Mesodermal cell (in vitro differentiated cells): Measurements from ENCODE around the gene CYS1.
"Not testable (repeated sequence)": the region's sequence is repeated elsewhere in the genome, so short reads cannot be mapped to it uniquely, and the experiment has no call there.

ENCODE experiments used
- H3K27ac ChIP-seq: 2 replicates; pipeline ENCODE4 v1.7.0; 2013; ENCODE audit warnings: mild to moderate bottlenecking, low read depth, low read length, moderate library complexity; ENCODE audit not compliant: severe bottlenecking
- H3K36me3 ChIP-seq: 2 replicates; pipeline ENCODE4 v1.7.1; 2013; ENCODE audit warnings: mild to moderate bottlenecking, low read length, moderate library complexity; ENCODE audit not compliant: control insufficient read depth, insufficient read depth
- H3K4me1 ChIP-seq: one replicate; pipeline ENCODE4 v1.7.1; 2013; ENCODE audit warnings: mild to moderate bottlenecking, low read length; ENCODE audit not compliant: insufficient read depth, control insufficient read depth, poor library complexity, severe bottlenecking
- H3K4me3 ChIP-seq: 2 replicates; pipeline ENCODE4 v1.7.0; 2013; ENCODE audit warnings: low read length, control low read depth, mild to moderate bottlenecking; ENCODE audit not compliant: insufficient read depth, poor library complexity, severe bottlenecking; ENCODE audit errors: extremely low read depth
- H3K9me3 ChIP-seq: 2 replicates; pipeline ENCODE4 v1.7.1; 2013; ENCODE audit warnings: mild to moderate bottlenecking, low read length, moderate library complexity; ENCODE audit not compliant: control insufficient read depth
- WGBS, 2 experiments: methylation state at CpG; one replicate each; pipeline ENCODE4 v1.1.5; 2013; ENCODE audit warnings: missing lambda C conversion rate in 2 of 2; ENCODE audit not compliant: insufficient coverage in 2 of 2; 5-methylcytosine and 5-hydroxymethylcytosine counted together

CYS1 gene

GRCh38 chr2:10120158-10120876 lies 40.1 kb upstream of the CYS1 start:
- H3K27ac ChIP-seq: peak overlapping the region; percentile 94
- no peaks in the 10 kb centered on the region for H3K9me3 ChIP-seq

GRCh38 chr2:10119601-10120157 lies 39.5 kb upstream of the CYS1 start:
- Histone ChIP-seq H3K9me3 (no peaks in the 10 kb centered on the region), H3K4me3 (peak overlapping the region; percentile 70), H3K27ac (peak overlapping the region; percentile 94), H3K4me1 (peaks cover 10% of the 10 kb centered on the region), H3K36me3 (peaks cover 3% of the 10 kb centered on the region)
- 82 to 86% methylated on average over 10 to 11 of the region's 14 CpGs for WGBS, 2 experiments

More at GRCh38 chr2:10120158-10120876, 40.1 kb upstream of the CYS1 start:
- 1% methylated on average over 51 to 56 of the region's 60 CpGs for WGBS, 2 experiments
- peaks cover 16% of the 10 kb centered on the region for H3K4me1 ChIP-seq
- H3K4me3 ChIP-seq: peak overlapping the region; percentile 70
- peaks cover 10% of the 10 kb centered on the region for H3K36me3 ChIP-seq

GRCh38 chr2:10119027-10119325 lies 38.8 kb upstream of the CYS1 start:
- Histone ChIP-seq H3K4me3 (no peak overlapping the region), H3K4me1 (peaks cover 9% of the 10 kb centered on the region), H3K9me3 (no peaks in the 10 kb centered on the region), H3K27ac (no peak overlapping the region), H3K36me3 (peaks cover 3% of the 10 kb centered on the region)
- 90% methylated on average over 2 of the region's 3 CpGs; no CpG with 5 or more reads in 1 of the 2 experiments for WGBS, 2 experiments

GRCh38 chr2:10109311-10109710 lies 29.1 kb upstream of the CYS1 start:
- Histone ChIP-seq H3K27ac (no peak overlapping the region), H3K9me3 (no peaks in the 10 kb centered on the region), H3K4me3 (no peak overlapping the region), H3K36me3 (no peaks in the 10 kb centered on the region), H3K4me1 (no peaks in the 10 kb centered on the region)

GRCh38 chr2:10104906-10105305 lies 24.7 kb upstream of the CYS1 start:
- H3K36me3 ChIP-seq, H3K4me1 ChIP-seq, H3K27ac ChIP-seq, H3K9me3 ChIP-seq, H3K4me3 ChIP-seq: not testable (repeated sequence)

- no peaks in the 10 kb centered on the region for H3K36me3 ChIP-seq
- H3K4me1 ChIP-seq: no peaks in the 10 kb centered on the region
- no peak overlapping the region for H3K4me3 ChIP-seq
- H3K27ac ChIP-seq: no peak overlapping the region
- no peaks in the 10 kb centered on the region for H3K9me3 ChIP-seq
- WGBS, 2 experiments: 94 to 95% methylated on average over 5 to 6 of the region's 6 CpGs
Observed at GRCh38 chr2:10103179-10103578, 23.0 kb upstream of the CYS1 start.

- Histone ChIP-seq H3K36me3 (no peaks in the 10 kb centered on the region), H3K9me3 (no peaks in the 10 kb centered on the region), H3K4me3 (no peak overlapping the region), H3K27ac (no peak overlapping the region), H3K4me1 (no peaks in the 10 kb centered on the region)
- WGBS, 2 experiments: 56 to 63% methylated on average over 3 of the region's 7 CpGs
Observed at GRCh38 chr2:10101491-10101890, 21.3 kb upstream of the CYS1 start.

- Histone ChIP-seq H3K36me3 (no peaks in the 10 kb centered on the region), H3K27ac (no peak overlapping the region), H3K4me1 (no peaks in the 10 kb centered on the region), H3K4me3 (no peak overlapping the region), H3K9me3 (no peaks in the 10 kb centered on the region)
- 24 to 40% methylated on average over 9 to 11 of the region's 16 CpGs for WGBS, 2 experiments
Observed at GRCh38 chr2:10097352-10098148, 17.3 kb upstream of the CYS1 start.

- Histone ChIP-seq H3K9me3 (no peaks in the 10 kb centered on the region), H3K4me3 (no peak overlapping the region), H3K4me1 (no peaks in the 10 kb centered on the region), H3K36me3 (no peaks in the 10 kb centered on the region), H3K27ac (no peak overlapping the region)
- whole genome bisulfite sequencing, 2 experiments: 91 to 93% methylated on average over 9 to 10 of the region's 10 CpGs
Observed at GRCh38 chr2:10096641-10097040, 16.4 kb upstream of the CYS1 start.

GRCh38 chr2:10095175-10095574 lies 15.0 kb upstream of the CYS1 start:
- H3K9me3 ChIP-seq: no peaks in the 10 kb centered on the region
- H3K36me3 ChIP-seq: no peaks in the 10 kb centered on the region
- H3K4me3 ChIP-seq: no peak overlapping the region
- H3K27ac ChIP-seq: no peak overlapping the region
- no peaks in the 10 kb centered on the region for H3K4me1 ChIP-seq
- WGBS, 2 experiments: 79 to 83% methylated on average over 9 of the region's 9 CpGs

- WGBS, 2 experiments: 87 to 88% methylated on average over 10 to 13 of the region's 13 CpGs
- no peak overlapping the region for H3K4me3 ChIP-seq
- H3K36me3 ChIP-seq: no peaks in the 10 kb centered on the region
- no peak overlapping the region for H3K27ac ChIP-seq
- H3K4me1 ChIP-seq: no peaks in the 10 kb centered on the region
- no peaks in the 10 kb centered on the region for H3K9me3 ChIP-seq
Observed at GRCh38 chr2:10094271-10094814, 14.1 kb upstream of the CYS1 start.
